Stimulated activated CD8-positive, alpha-beta memory T cell treated with anti-CD3 and anti-CD28 coated beads, Interleukin-12 subunit alpha, Interleukin-12 subunit beta, amount 100 ng/mL, for 24 hours (primary cell): Measurements from ENCODE around the gene ZNF100.
"Not testable (repeated sequence)": the region's sequence is repeated elsewhere in the genome, so short reads cannot be mapped to it uniquely, and the experiment has no call there.

ENCODE experiments used
- DNase-seq: peaks from one replicate; pipeline ENCODE4 v3.0.0-alpha.2; 2020; ENCODE audit errors: extremely low read depth

ZNF100 gene

GRCh38 chr19:21704320-21704719 lies 63.1 kb downstream of the ZNF100 start:
- no peak for DNase-seq

GRCh38 chr19:21699197-21699596 lies 68.2 kb downstream of the ZNF100 start:
- no peak for DNase-seq

GRCh38 chr19:21698215-21698614 lies 69.2 kb downstream of the ZNF100 start:
- no peak for DNase-seq

GRCh38 chr19:21697698-21698097 lies 69.7 kb downstream of the ZNF100 start:
- no peak for DNase-seq

- no peak for DNase-seq
Measured at GRCh38 chr19:21694171-21694906, 73.0 kb downstream of the ZNF100 start.

- DNase-seq, result no peak
Measured at GRCh38 chr19:21693399-21693798, 74.0 kb downstream of the ZNF100 start.

- no peak for DNase-seq
Measured at GRCh38 chr19:21691661-21692060, 75.7 kb downstream of the ZNF100 start.

- DNase-seq, result no peak
Measured at GRCh38 chr19:21688464-21688863, 78.9 kb downstream of the ZNF100 start.

GRCh38 chr19:21680671-21681070 lies 86.7 kb downstream of the ZNF100 start:
- DNase-seq, result no peak

- no peak for DNase-seq
Measured at GRCh38 chr19:21680026-21680425, 87.4 kb downstream of the ZNF100 start.

- DNase-seq, result no peak
Measured at GRCh38 chr19:21677696-21678418, 89.5 kb downstream of the ZNF100 start.

- DNase-seq, result no peak
Measured at GRCh38 chr19:21674454-21674853, 92.9 kb downstream of the ZNF100 start.

- not testable (repeated sequence) for DNase-seq
Measured at GRCh38 chr19:21673479-21673878, 93.9 kb downstream of the ZNF100 start.
